HG03439 (cell line): Measurements from ENCODE around the gene LNX2.

Source experiments
- ATAC-seq: cut with Tn5 transposase; IDR thresholded peaks from one replicate; pipeline ENCODE4 v1.9.1; 2021; ENCODE audit warnings: mild to moderate bottlenecking, moderate library complexity; ENCODE audit not compliant: unreplicated experiment

LNX2 gene

GRCh38 chr13:27620377-27621115 is at the start of gene LNX2:
LNX2 (minus strand) TSS chr13:27620529; CDS start chr13:27581703, 38,826 bp downstream.
- peak; percentile 89 for ATAC-seq

GRCh38 chr13:27667946-27668345 is 47.6 kb upstream of the LNX2 start:
- no peak for ATAC-seq

GRCh38 chr13:27666951-27667350 is 46.6 kb upstream of the LNX2 start:
- no peak for ATAC-seq

GRCh38 chr13:27665761-27666160 is 45.4 kb upstream of the LNX2 start:
- no peak for ATAC-seq

GRCh38 chr13:27665333-27665732 is 45.0 kb upstream of the LNX2 start:
- no peak for ATAC-seq

GRCh38 chr13:27663947-27664346 is 43.6 kb upstream of the LNX2 start:
- ATAC-seq = no peak

- no peak for ATAC-seq
These were observed 42.6 kb upstream of the LNX2 start for GRCh38 chr13:27662738-27663470.

GRCh38 chr13:27661017-27661416 is 40.7 kb upstream of the LNX2 start:
- ATAC-seq = no peak

- no peak for ATAC-seq
These were observed 40.2 kb upstream of the LNX2 start for GRCh38 chr13:27660511-27660910.

- ATAC-seq = no peak
These were observed 39.0 kb upstream of the LNX2 start for GRCh38 chr13:27659145-27659865.

GRCh38 chr13:27658546-27658945 is 38.2 kb upstream of the LNX2 start:
- no peak for ATAC-seq

GRCh38 chr13:27657724-27658123 is 37.4 kb upstream of the LNX2 start:
- no peak for ATAC-seq

- no peak for ATAC-seq
These were observed 34.5 kb upstream of the LNX2 start for GRCh38 chr13:27654816-27655215.

- ATAC-seq = no peak
These were observed 33.7 kb upstream of the LNX2 start for GRCh38 chr13:27654059-27654458.

GRCh38 chr13:27650312-27650711 is 30.0 kb upstream of the LNX2 start:
- no peak for ATAC-seq

- no peak for ATAC-seq
These were observed 24.0 kb upstream of the LNX2 start for GRCh38 chr13:27644302-27644701.

- ATAC-seq = no peak
These were observed 23.2 kb upstream of the LNX2 start for GRCh38 chr13:27643334-27644132.

- ATAC-seq = no peak
These were observed 21.6 kb upstream of the LNX2 start for GRCh38 chr13:27641711-27642502.

- ATAC-seq = no peak
These were observed 18.9 kb upstream of the LNX2 start for GRCh38 chr13:27639186-27639585.

GRCh38 chr13:27638521-27638920 is 18.2 kb upstream of the LNX2 start:
- no peak for ATAC-seq
